ENCODE data around the gene CCL14.

Gene CCL14

DNA sequence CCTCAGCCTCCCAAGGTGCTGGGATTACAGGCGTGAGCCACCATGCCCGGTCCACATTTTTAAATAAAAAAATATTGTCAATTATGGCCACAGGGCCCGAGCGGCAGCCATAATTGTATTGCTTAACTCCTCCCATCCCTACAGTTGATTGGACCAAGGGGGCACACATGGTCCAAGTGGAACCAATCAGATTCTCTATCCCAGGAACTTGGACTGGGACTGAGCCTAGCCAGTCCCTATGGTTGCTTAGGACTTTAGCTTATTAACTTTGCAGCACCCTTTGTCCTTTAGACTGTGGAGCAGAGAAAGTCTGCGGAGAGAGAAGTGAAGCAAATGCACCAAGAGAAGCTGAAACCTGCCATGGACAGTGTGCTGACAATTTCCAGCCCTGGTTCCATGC is 50.5 kb downstream of the CCL14 start:
- DNase-seq = no peak

DNA sequence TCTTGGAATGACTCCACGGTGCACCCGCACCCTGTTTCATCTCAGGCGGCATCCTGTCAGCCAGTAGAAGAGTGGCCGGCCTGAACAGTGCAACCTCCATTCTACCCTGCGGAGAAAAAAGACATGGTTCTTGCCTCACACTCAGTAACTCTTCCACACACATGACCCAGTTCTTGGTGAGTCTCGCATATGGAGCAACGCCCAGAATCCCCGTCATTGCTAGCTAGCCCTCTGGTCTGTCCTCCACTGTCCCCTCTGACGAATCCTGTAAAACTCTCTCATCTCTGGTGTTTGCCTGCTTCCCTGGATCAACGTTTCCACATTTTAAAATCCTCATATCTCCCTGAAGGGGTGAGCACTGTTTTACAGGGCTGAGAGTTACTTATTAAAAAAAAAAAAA is 51.8 kb downstream of the CCL14 start:
- DNase-seq = no peak

All from NCI-H1930 (cell line).